ENCODE measurements around the gene RNF130.

The RNF130 gene

DNA sequence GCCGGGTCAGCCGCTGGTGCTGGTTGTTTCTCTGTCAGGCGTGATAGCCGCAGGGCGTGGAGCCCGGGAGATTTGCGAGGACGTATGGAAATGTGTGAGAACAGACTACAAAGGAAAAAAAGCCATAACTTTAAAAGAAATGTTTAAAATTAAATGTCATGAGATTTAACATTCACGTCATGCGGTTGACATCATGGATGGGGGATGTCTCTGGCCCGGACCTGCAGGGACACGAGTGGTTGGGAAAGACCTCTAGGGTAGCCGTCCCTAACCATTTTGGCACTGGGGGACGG lies 643 bp upstream of the RNF130 start:
- H3K9me2 ChIP-seq (ENCODE audit: low read depth, low read length) = no peaks in the 10 kb centered on the region
- TF ChIP-seq, protein P1, sequence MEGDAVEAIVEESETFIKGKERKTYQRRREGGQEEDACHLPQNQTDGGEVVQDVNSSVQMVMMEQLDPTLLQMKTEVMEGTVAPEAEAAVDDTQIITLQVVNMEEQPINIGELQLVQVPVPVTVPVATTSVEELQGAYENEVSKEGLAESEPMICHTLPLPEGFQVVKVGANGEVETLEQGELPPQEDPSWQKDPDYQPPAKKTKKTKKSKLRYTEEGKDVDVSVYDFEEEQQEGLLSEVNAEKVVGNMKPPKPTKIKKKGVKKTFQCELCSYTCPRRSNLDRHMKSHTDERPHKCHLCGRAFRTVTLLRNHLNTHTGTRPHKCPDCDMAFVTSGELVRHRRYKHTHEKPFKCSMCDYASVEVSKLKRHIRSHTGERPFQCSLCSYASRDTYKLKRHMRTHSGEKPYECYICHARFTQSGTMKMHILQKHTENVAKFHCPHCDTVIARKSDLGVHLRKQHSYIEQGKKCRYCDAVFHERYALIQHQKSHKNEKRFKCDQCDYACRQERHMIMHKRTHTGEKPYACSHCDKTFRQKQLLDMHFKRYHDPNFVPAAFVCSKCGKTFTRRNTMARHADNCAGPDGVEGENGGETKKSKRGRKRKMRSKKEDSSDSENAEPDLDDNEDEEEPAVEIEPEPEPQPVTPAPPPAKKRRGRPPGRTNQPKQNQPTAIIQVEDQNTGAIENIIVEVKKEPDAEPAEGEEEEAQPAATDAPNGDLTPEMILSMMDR (IDR thresholded peaks at IDR 0.05; ENCODE audit: low read length) = no peak
- no peak for TF ChIP-seq EZH2 (IDR thresholded peaks at IDR 0.05; ENCODE audit: borderline replicate concordance, low read length)
- no peaks in the 10 kb centered on the region for H3K9me3 ChIP-seq (ENCODE audit: low read length)
- no peaks in the 10 kb centered on the region for H3K36me3 ChIP-seq (ENCODE audit: insufficient read depth, low read length)
- H3K27ac ChIP-seq (ENCODE audit: low read depth, low read length, poor library complexity, severe bottlenecking) = no peak overlapping the region
- H3K4me1 ChIP-seq (ENCODE audit: insufficient read depth, low read length, severe bottlenecking) = no peaks in the 10 kb centered on the region
- H3K79me2 ChIP-seq (ENCODE audit: insufficient read depth, low read length) = no peaks in the 10 kb centered on the region
- H3K9ac ChIP-seq (ENCODE audit: low read length) = no peak overlapping the region
- H3K4me2 ChIP-seq (ENCODE audit: low read length) = peak overlapping the region; percentile 39; the same call in 1 of the 2 replicates
- H2AFZ ChIP-seq (ENCODE audit: low read length) = no peak overlapping the region
- H3K4me3 ChIP-seq (ENCODE audit: low read depth, low read length, poor library complexity, severe bottlenecking) = peak overlapping the region; percentile 33
- H4K20me1 ChIP-seq (ENCODE audit: insufficient read depth, low read length) = no peaks in the 10 kb centered on the region
- H3F3A ChIP-seq (ENCODE audit: insufficient read depth, low read length) = no peaks in the 10 kb centered on the region
- H3K27me3 ChIP-seq (ENCODE audit: insufficient read depth, low read length) = peaks cover 4% of the 10 kb centered on the region; the same call in 1 of the 2 replicates

DNA sequence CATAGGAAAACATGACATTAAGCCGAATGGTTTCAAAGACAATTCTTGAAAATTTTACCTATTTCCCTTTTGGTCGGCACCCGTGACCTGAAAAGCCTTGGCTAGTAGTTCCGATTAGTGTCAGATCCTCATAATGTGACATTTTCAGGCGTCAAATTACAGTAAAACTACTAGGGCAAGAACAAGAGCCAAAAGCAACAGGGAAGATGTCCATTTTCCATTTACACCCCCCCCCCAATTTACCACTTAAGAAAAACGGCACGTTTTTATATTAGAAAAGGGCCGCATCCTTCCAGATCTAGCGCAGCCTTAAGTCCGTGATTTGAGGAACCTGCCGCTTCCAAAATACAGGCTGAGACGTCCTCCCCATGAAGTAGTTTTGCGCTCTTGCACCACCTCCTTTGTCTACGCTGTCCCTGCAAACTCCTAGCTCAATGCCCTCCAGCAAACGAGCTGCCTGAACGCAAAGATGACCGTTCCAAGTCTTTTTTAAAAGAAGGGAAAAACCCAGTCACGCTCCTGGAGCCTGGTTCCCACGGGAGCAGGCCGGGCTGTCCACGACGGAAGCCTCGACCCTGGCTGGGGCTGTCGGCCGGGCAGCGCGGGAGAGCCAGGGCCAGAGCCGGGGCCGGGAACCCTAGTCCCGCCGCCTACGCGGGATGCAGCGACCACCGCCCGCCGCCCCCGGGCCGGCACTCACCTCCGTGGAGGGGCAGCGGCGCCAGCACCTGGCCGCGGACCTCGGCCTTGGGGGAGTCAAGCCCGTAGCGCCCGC lies 616 bp downstream of the RNF130 start:
- no peaks in the 10 kb centered on the region for H3K79me2 ChIP-seq (ENCODE audit: insufficient read depth, low read length)

GRCh38 chr5:180069589-180070247 lies 1.8 kb downstream of the RNF130 start:
- no peak overlapping the region for H2AFZ ChIP-seq (ENCODE audit: low read length)

More for the DNA sequence above, 616 bp downstream of the RNF130 start:
- no peak overlapping the region for H3K9ac ChIP-seq (ENCODE audit: low read length)
- H3K4me1 ChIP-seq (ENCODE audit: insufficient read depth, low read length, severe bottlenecking) = no peaks in the 10 kb centered on the region
- no peak overlapping the region for H3K4me2 ChIP-seq (ENCODE audit: low read length)
- H4K20me1 ChIP-seq (ENCODE audit: insufficient read depth, low read length) = no peaks in the 10 kb centered on the region
- no peaks in the 10 kb centered on the region for H3K36me3 ChIP-seq (ENCODE audit: insufficient read depth, low read length)
- no peak overlapping the region for H2AFZ ChIP-seq (ENCODE audit: low read length)
- H3K9me3 ChIP-seq (ENCODE audit: low read length) = no peaks in the 10 kb centered on the region
- TF ChIP-seq EZH2 (IDR thresholded peaks at IDR 0.05; ENCODE audit: borderline replicate concordance, low read length) = no peak
- TF ChIP-seq, protein P1 (IDR thresholded peaks at IDR 0.05; ENCODE audit: low read length) = no peak
- no peaks in the 10 kb centered on the region; the same call in 1 of the 2 replicates for H3K27me3 ChIP-seq (ENCODE audit: insufficient read depth, low read length)
- H3K4me3 ChIP-seq (ENCODE audit: low read depth, low read length, poor library complexity, severe bottlenecking) = no peak overlapping the region
- no peak overlapping the region for H3K27ac ChIP-seq (ENCODE audit: low read depth, low read length, poor library complexity, severe bottlenecking)
- H3F3A ChIP-seq (ENCODE audit: insufficient read depth, low read length) = no peaks in the 10 kb centered on the region
- H3K9me2 ChIP-seq (ENCODE audit: low read depth, low read length) = no peaks in the 10 kb centered on the region

More at GRCh38 chr5:180069589-180070247, 1.8 kb downstream of the RNF130 start:
- no peak for TF ChIP-seq EZH2 (IDR thresholded peaks at IDR 0.05; ENCODE audit: borderline replicate concordance, low read length)
- TF ChIP-seq, protein P1 (IDR thresholded peaks at IDR 0.05; ENCODE audit: low read length) = no peak
- H3K27ac ChIP-seq (ENCODE audit: low read depth, low read length, poor library complexity, severe bottlenecking) = no peak overlapping the region
- no peak overlapping the region for H3K4me2 ChIP-seq (ENCODE audit: low read length)
- no peaks in the 10 kb centered on the region for H3K79me2 ChIP-seq (ENCODE audit: insufficient read depth, low read length)
- no peaks in the 10 kb centered on the region for H3K36me3 ChIP-seq (ENCODE audit: insufficient read depth, low read length)
- H3K4me3 ChIP-seq (ENCODE audit: low read depth, low read length, poor library complexity, severe bottlenecking) = no peak overlapping the region
- H3K27me3 ChIP-seq (ENCODE audit: insufficient read depth, low read length) = no peaks in the 10 kb centered on the region; the same call in 1 of the 2 replicates
- H3K9me2 ChIP-seq (ENCODE audit: low read depth, low read length) = no peaks in the 10 kb centered on the region
- H3F3A ChIP-seq (ENCODE audit: insufficient read depth, low read length) = no peaks in the 10 kb centered on the region
- H3K4me1 ChIP-seq (ENCODE audit: insufficient read depth, low read length, severe bottlenecking) = no peaks in the 10 kb centered on the region
- H4K20me1 ChIP-seq (ENCODE audit: insufficient read depth, low read length) = no peaks in the 10 kb centered on the region
- H3K9me3 ChIP-seq (ENCODE audit: low read length) = no peaks in the 10 kb centered on the region
- H3K9ac ChIP-seq (ENCODE audit: low read length) = no peak overlapping the region

Data from OCI-LY1 (cell line).